KBM-7 (cell line): ENCODE data around the gene LTB.
"Not testable (repeated sequence)": the region's sequence is repeated elsewhere in the genome, so short reads cannot be mapped to it uniquely, and the experiment has no call there.

Source experiments
- DNase-seq: peaks from one replicate; pipeline ENCODE4 v3.0.0-alpha.2; 2015
- in situ Hi-C: fragments of 300-500 bp; cut with MboI; formaldehyde crosslinking; loops from 2 replicates; pipeline ENCODE4 v1.14.3; 2020; ENCODE audit warnings: low sequenced_read_pairs, low pct_unique_long_range_greater_than_20kb, mixed read lengths

The LTB gene

GRCh38 chr6:31610968-31611367 lies 28.7 kb upstream of the LTB start:
- in situ Hi-C loops: no loop called here
- no peak for DNase-seq

DNA sequence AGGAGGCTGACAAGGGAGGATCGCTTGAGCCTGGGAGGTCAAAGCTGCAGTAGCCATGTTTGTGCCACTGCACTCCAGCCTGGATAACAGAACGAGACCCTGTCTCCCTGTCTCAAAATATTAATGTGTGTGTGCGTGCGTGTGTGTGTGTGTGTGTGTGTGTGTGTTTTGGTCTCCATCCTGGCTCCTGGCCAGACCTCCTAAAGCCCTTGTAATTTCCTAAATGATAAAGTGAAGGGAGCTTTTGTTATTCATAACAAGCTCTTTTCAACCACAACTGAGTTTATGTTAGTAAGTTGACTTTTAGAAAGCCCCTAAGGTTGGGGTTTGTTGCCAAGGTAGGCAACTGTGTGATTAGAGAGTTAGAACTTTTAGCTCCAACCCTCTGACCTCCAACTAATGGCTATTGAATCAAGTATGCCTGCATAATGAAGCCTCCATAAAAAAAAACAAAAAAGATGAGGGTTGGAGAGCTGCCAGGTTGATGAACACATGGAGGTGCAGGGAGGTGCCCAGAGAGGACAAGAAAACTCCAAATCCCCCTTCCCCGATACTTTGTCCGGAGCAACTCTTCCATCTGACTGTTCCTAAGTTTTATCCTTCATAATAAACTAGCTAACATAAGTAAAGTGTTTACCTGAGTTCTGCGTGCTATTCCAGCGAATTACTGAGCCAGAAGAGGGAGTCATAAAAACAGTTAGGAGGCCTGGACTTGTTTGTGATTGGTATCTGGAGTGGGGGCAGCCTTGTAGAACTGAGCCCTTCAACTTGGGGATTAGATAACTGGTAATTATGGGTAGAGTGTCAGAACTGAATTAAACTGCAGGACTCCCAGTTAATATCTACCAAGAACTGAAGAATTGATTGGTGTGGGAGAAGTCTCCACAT lies 27.5 kb upstream of the LTB start:
- DNase-seq: no peak

GRCh38 chr6:31607317-31607716 lies 25.1 kb upstream of the LTB start:
- DNase-seq: no peak
- in situ Hi-C loops: no loop called here

More for the DNA sequence above, 27.5 kb upstream of the LTB start:
- in situ Hi-C loops: no loop called here

- DNase-seq: peak; percentile 88
- in situ Hi-C loops: no loop called here
Measured at GRCh38 chr6:31597006-31597405, 14.8 kb upstream of the LTB start.

GRCh38 chr6:31592396-31592771 lies 10.2 kb upstream of the LTB start:
- in situ Hi-C loops: no loop called here

DNA sequence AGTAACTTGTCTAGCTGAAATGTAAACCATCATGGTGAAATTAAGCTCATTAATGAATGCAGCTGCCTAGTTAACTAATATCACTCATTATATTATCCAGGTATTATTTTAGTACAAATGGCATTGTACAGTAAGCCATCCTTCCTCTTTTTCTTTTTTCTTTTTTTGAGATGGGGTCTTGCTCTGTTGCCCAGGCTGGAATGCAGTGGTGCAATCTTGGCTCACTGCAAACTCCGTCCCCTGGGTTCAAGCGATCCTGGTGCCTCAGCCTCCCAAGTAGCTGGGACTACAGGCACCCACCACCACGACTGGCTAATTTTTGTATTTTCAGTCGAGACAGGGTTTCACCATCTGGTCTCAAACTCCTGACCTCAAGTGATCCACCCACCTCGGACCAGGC lies 8.5 kb upstream of the LTB start:
- in situ Hi-C loops, DNase-seq: not testable (repeated sequence)

More at GRCh38 chr6:31592396-31592771, 10.2 kb upstream of the LTB start:
- no peak for DNase-seq

GRCh38 chr6:31588871-31589650 lies 6.8 kb upstream of the LTB start:
- in situ Hi-C loops: no loop called here
- peak; percentile 65 for DNase-seq

GRCh38 chr6:31587791-31588777 lies 5.9 kb upstream of the LTB start:
- no peak for DNase-seq
- in situ Hi-C loops: no loop called here

DNA sequence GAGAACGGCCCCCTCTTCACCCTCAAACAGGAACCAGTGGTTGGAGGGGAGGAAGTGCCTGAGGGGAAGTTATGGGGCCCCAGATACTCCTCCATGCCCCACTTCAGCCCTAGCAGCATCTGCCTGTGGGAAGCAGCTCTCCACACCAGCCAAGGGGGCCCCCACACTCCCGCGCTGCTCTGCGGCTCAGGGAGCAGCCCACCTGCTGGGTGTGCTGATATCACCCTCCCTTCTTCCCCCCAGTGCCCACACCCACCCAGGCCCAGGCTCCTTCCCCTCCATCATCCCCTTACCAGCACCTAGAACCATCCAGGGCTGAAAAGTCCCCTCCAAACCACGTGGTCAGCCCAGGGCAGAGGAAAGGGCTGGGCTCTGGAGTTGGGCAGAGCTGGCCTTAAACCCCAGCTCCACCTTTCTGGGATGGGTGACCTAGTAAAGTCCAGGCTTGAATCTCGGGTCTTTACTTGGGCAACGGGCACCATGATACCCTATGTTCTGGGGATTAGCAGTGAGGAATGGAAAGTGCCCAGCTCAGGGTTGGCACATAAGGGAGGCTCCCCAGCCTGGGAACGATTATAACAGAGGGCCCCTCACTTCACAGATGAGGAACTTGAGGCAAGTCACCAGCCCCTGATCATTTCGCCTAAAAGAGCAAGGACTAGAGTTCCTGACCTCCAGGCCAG lies 4.5 kb upstream of the LTB start:
- in situ Hi-C loops: no loop called here
- DNase-seq: peak; percentile 98

DNA sequence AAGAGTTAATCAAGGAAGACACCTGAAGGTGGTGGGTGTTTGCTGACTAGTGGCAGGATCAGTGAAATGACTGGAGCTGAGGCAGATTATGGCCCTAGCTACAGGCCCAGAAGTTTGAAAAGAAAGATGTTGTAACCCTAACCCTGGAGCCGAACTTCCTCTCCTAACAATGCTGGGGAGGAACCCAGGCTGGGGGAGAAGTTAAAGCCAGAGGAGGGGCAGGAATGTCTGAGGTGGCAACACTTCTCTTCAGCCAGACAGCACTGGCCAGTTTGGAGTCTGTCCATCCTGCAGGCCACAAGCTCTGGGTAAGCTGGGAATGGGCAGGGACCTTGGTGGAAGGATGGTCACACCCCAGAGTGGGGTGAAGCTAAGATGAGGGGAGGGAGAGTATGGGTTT lies 3.8 kb upstream of the LTB start, which contains the start of gene LST1:
TSS of gene LST1 (plus strand) at position 270 of the 400 bp plus-strand sequence. CDS start 1,023 bp downstream, outside the sequence.
- in situ Hi-C loops: no loop called here
- peak; percentile 85 for DNase-seq

DNA sequence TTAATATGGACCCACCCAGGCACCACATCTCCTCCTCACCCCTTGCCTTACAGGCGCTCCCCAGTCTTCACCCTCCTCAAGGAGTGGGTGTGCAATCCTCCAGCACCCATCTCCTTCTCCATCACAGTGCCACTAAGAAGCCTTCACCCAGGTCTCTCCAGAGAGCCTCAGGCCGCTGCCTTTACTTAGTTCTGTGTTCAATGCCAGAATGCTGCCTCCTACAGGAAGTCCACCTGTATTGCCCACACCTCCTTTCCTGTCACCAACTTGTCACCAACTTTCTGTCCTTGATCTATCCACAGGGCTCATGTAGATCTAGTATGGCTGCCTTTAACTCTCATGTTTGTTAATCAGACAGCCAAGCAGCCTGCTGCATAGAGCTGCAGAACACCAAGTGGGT lies 3.3 kb upstream of the LTB start:
- peak; percentile 76 for DNase-seq

GRCh38 chr6:31581434-31582229 lies 592 bp downstream of the LTB start:
- DNase-seq: no peak
- in situ Hi-C loops: no loop called here

More for the DNA sequence above, 3.3 kb upstream of the LTB start:
- in situ Hi-C loops: no loop called here

GRCh38 chr6:31580807-31581433 lies 1.3 kb downstream of the LTB start:
- peak; percentile 88 for DNase-seq
- in situ Hi-C loops: no loop called here

GRCh38 chr6:31580438-31580740 lies 1.8 kb downstream of the LTB start:
- DNase-seq: no peak
- in situ Hi-C loops: no loop called here

DNA sequence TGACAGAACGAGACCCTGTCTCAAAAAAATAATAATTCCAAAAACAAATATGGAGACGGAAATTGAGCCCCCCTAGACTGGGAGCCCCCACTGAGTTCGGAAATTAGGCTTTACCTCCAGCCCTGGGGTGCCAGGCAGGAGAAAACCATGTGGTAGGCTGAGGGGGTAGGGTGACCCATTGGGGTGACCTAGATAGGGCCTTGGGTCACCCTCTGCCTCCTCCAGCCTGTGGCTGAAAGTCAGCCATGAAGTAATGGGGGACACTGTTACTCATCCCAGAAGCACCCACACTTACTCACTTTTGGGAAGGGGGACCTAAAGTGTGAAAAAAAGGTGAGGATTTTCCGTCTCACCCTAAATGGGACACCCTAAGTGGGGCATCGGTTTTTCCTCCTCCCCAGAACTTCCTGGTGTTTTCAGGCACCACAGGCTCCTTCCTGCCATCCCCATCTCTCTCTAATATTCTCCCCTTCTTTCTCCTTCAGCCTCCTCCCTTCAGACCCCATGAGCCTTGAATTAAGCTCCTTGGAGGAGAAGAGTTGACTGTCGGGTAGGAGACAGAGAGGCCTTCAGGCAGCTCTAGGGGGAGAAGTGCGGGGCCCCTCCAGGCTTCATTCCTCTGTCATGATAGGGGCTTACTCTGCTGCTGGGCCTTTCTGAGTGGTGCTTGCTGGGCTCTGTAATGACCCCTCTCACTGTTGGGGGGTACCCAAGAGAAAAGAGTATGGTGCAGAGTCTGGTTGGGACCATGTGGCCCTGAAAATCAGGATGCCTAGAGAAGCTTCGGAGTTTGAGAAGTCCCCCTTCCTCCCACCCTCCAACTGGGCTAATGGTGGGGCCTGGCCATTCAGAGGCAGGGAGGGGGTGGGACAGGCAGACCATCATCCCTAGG lies 2.4 kb downstream of the LTB start:
- no peak for DNase-seq
- in situ Hi-C loops: no loop called here

DNA sequence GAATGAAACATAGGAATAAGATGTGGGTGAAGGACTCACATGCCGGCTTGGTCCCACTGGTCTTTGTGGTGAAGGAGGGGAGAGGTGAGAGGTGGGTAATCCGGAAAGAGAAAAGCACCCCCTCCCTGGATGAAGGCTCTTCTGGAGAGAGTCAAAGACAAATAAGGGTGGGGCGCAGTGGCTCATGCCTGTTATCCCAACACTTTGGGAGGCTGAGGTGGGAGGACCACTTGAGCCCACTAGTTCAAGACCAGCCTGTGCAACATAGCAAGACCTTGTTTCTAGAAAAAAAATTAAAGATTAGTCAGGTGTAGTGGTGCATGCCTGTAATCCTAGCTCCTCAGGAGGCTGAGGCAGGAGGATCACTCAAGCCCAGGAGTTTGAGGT lies 3.1 kb downstream of the LTB start:
- in situ Hi-C loops: no loop called here
- DNase-seq: no peak
